ENCODE data around the gene LSAMP.
"Not testable (repeated sequence)": the region's sequence is repeated elsewhere in the genome, so short reads cannot be mapped to it uniquely, and the experiment has no call there.

Gene LSAMP

GRCh38 chr3:115800489-115801075, 644.7 kb downstream of the LSAMP start:
- no peak overlapping the region for H3K4me3 ChIP-seq (ENCODE audit: low read depth in 1 of 2, low read length in 2 of 2)
- H3K79me2 ChIP-seq (ENCODE audit: insufficient read depth, low read length), result no peaks in the 10 kb centered on the region

GRCh38 chr3:115800065-115800464, 645.2 kb downstream of the LSAMP start:
- ATAC-seq (ENCODE audit: insufficient read depth, low read depth); H3K9ac ChIP-seq (ENCODE audit: low read depth, low read length); H3K27me3 ChIP-seq (ENCODE audit: insufficient read depth, low read length, poor library complexity); H4K20me1 ChIP-seq (ENCODE audit: insufficient read depth, low read length); H3K79me2 ChIP-seq (ENCODE audit: insufficient read depth, low read length); DNase-seq; H3K9me3 ChIP-seq (ENCODE audit: insufficient read depth, low read length, severe bottlenecking); H3K36me3 ChIP-seq (ENCODE audit: insufficient read depth, low read length); H2AFZ ChIP-seq (ENCODE audit: low read depth, low read length); H3K4me3 ChIP-seq (ENCODE audit: low read depth in 1 of 2, low read length in 2 of 2); H3K27ac ChIP-seq (ENCODE audit: low read length); H3K4me2 ChIP-seq (ENCODE audit: insufficient read depth, low read length); H3K4me1 ChIP-seq (ENCODE audit: insufficient read depth, low read length): not testable (repeated sequence)

More at GRCh38 chr3:115800489-115801075, 644.7 kb downstream of the LSAMP start:
- TF ChIP-seq CTCF (IDR thresholded peaks at IDR 0.05; ENCODE audit: borderline replicate concordance, extremely low read depth, low read length, poor library complexity, severe bottlenecking), result no peak
- no peak for TF ChIP-seq EZH2 (IDR thresholded peaks at IDR 0.05; ENCODE audit: borderline replicate concordance, low read depth, low read length, severe bottlenecking)
- DNase-seq (no peak), ATAC-seq (ENCODE audit: insufficient read depth, low read depth) (no peak)
- Histone ChIP-seq H3K27me3 (ENCODE audit: insufficient read depth, low read length, poor library complexity) (peaks cover 7% of the 10 kb centered on the region), H3K36me3 (ENCODE audit: insufficient read depth, low read length) (no peaks in the 10 kb centered on the region), H3K4me1 (ENCODE audit: insufficient read depth, low read length) (no peaks in the 10 kb centered on the region), H3K27ac (ENCODE audit: low read length) (no peak overlapping the region), H4K20me1 (ENCODE audit: insufficient read depth, low read length) (no peaks in the 10 kb centered on the region), H2AFZ (ENCODE audit: low read depth, low read length) (no peak overlapping the region), H3K9me3 (ENCODE audit: insufficient read depth, low read length, severe bottlenecking) (no peaks in the 10 kb centered on the region), H3K4me2 (ENCODE audit: insufficient read depth, low read length) (no peak overlapping the region), H3K9ac (ENCODE audit: low read depth, low read length) (no peak overlapping the region)

- Histone ChIP-seq H3K9ac (ENCODE audit: low read depth, low read length) (no peak overlapping the region), H3K9me3 (ENCODE audit: insufficient read depth, low read length, severe bottlenecking) (no peaks in the 10 kb centered on the region), H3K4me2 (ENCODE audit: insufficient read depth, low read length) (no peak overlapping the region), H3K79me2 (ENCODE audit: insufficient read depth, low read length) (no peaks in the 10 kb centered on the region), H3K4me1 (ENCODE audit: insufficient read depth, low read length) (peaks cover 4% of the 10 kb centered on the region), H3K36me3 (ENCODE audit: insufficient read depth, low read length) (no peaks in the 10 kb centered on the region), H2AFZ (ENCODE audit: low read depth, low read length) (no peak overlapping the region), H4K20me1 (ENCODE audit: insufficient read depth, low read length) (no peaks in the 10 kb centered on the region), H3K27ac (ENCODE audit: low read length) (no peak overlapping the region), H3K27me3 (ENCODE audit: insufficient read depth, low read length, poor library complexity) (no peaks in the 10 kb centered on the region), H3K4me3 (ENCODE audit: low read depth in 1 of 2, low read length in 2 of 2) (no peak overlapping the region)
- DNase-seq, result peak; percentile 14
- peak; percentile 92 for ATAC-seq (ENCODE audit: insufficient read depth, low read depth)
- TF ChIP-seq CTCF (IDR thresholded peaks at IDR 0.05; ENCODE audit: borderline replicate concordance, extremely low read depth, low read length, poor library complexity, severe bottlenecking) (no peak), EZH2 (IDR thresholded peaks at IDR 0.05; ENCODE audit: borderline replicate concordance, low read depth, low read length, severe bottlenecking) (no peak)
Measured at GRCh38 chr3:115792206-115792955, 652.9 kb downstream of the LSAMP start.

- DNase-seq; H3K4me2 ChIP-seq (ENCODE audit: insufficient read depth, low read length); H3K9ac ChIP-seq (ENCODE audit: low read depth, low read length); H3K27ac ChIP-seq (ENCODE audit: low read length); H3K79me2 ChIP-seq (ENCODE audit: insufficient read depth, low read length); H3K4me1 ChIP-seq (ENCODE audit: insufficient read depth, low read length); H3K36me3 ChIP-seq (ENCODE audit: insufficient read depth, low read length); H3K27me3 ChIP-seq (ENCODE audit: insufficient read depth, low read length, poor library complexity); H4K20me1 ChIP-seq (ENCODE audit: insufficient read depth, low read length); H3K9me3 ChIP-seq (ENCODE audit: insufficient read depth, low read length, severe bottlenecking); H3K4me3 ChIP-seq (ENCODE audit: low read depth in 1 of 2, low read length in 2 of 2); H2AFZ ChIP-seq (ENCODE audit: low read depth, low read length): not testable (repeated sequence)
- peak; percentile 3; the same call in 1 of the 3 replicates for ATAC-seq (ENCODE audit: insufficient read depth, low read depth)
Measured at GRCh38 chr3:115791271-115792153, 653.8 kb downstream of the LSAMP start.

All from DND-41 (cell line).